K562 (cell line): ENCODE data around the gene MTA2. TPM values are rescaled to one million over a fixed set of nuclear protein-coding genes. Genes with fewer than 3 reads are reported as not detected.

Source experiments
- BCLAF1 ChIP-seq, 2 experiments: fragments of 450-650 bp in 1 of 2; IDR thresholded peaks; 2 replicates each; pipeline ENCODE4 v1.6.1; 2011 to 2017; ENCODE audit warnings: low read depth in 2 of 2, antibody characterized with exemption in 1 of 2, borderline replicate concordance in 1 of 2, low read length in 1 of 2, mild to moderate bottlenecking in 1 of 2, mixed read lengths in 1 of 2; ENCODE audit not compliant: control insufficient read depth in 1 of 2
- BCOR ChIP-seq: fragments of 450-650 bp; IDR thresholded peaks from 2 replicates; pipeline ENCODE4 v1.6.1; 2016
- CBX1 ChIP-seq: sonication (generic); IDR thresholded peaks from 2 replicates; pipeline ENCODE4 v1.6.1; 2016; ENCODE audit warnings: antibody characterized with exemption, low read depth, mild to moderate bottlenecking
- CC2D1A ChIP-seq: fragments of 450-650 bp; IDR thresholded peaks from 2 replicates; pipeline ENCODE4 v1.6.1; 2017; ENCODE audit warnings: mild to moderate bottlenecking
- ERF ChIP-seq: fragments of 450-650 bp; formaldehyde crosslinking; IDR thresholded peaks from 2 replicates; pipeline ENCODE4 v1.4.0; 2020; ENCODE audit warnings: mild to moderate bottlenecking, mixed read lengths
- EZH2 ChIP-seq: IDR thresholded peaks from 2 replicates; pipeline ENCODE4 v1.6.1; 2012; ENCODE audit warnings: low read depth, mild to moderate bottlenecking, inconsistent platforms, low read length, borderline replicate concordance
- FOXP1 ChIP-seq: sonication (generic); formaldehyde crosslinking; IDR thresholded peaks from 2 replicates; pipeline ENCODE4 v1.8.0; 2022; ENCODE audit warnings: mild to moderate bottlenecking, missing genetic modification reagents
- MBD1 ChIP-seq: fragments of 250-450 bp; sonication (Bioruptor Pico); IDR thresholded peaks from 2 replicates; pipeline ENCODE4 v1.8.0; 2022; ENCODE audit warnings: inconsistent platforms
- MCM5 ChIP-seq: fragments of 450-650 bp; IDR thresholded peaks from 2 replicates; pipeline ENCODE4 v1.6.1; 2016; ENCODE audit warnings: low read depth
- RBFOX2 ChIP-seq: fragments of 200-400 bp; formaldehyde crosslinking; IDR thresholded peaks from 2 replicates; pipeline ENCODE4 v1.6.1; 2017; ENCODE audit warnings: low read depth, mild to moderate bottlenecking, low read length, moderate library complexity
- YY1 ChIP-seq, 3 experiments: IDR thresholded peaks; 2 replicates each; pipeline ENCODE4 v1.6.1; 2011; ENCODE audit warnings: low read length in 2 of 3, mild to moderate bottlenecking in 2 of 3, moderate library complexity in 2 of 3, borderline replicate concordance in 1 of 3, control low read depth in 1 of 3, low read depth in 1 of 3; ENCODE audit not compliant: insufficient read depth in 3 of 3, insufficient replicate concordance in 2 of 3, control insufficient read depth in 1 of 3, insufficient read length in 1 of 3; ENCODE audit errors: extremely low read depth in 1 of 3
- ZNF444 ChIP-seq: fragments of 250-450 bp; sonication (Bioruptor Pico); IDR thresholded peaks from 2 replicates; pipeline ENCODE4 v1.4.0; 2020; ENCODE audit warnings: mild to moderate bottlenecking, moderate library complexity
- ZNF583 ChIP-seq: fragments of 250-450 bp; sonication (Bioruptor Pico); IDR thresholded peaks from 2 replicates; pipeline ENCODE4 v1.4.0; 2020
- ZNF592 ChIP-seq: fragments of 450-650 bp; IDR thresholded peaks from 2 replicates; pipeline ENCODE4 v1.6.1; 2017; ENCODE audit warnings: antibody characterized with exemption, mild to moderate bottlenecking
- ZNF740 ChIP-seq, 3 experiments: fragments of 200-800 bp in 1 of 3; sonication (Bioruptor generic) in 1 of 3; sonication (generic) in 1 of 3; formaldehyde crosslinking in 1 of 3; IDR thresholded peaks; 2 replicates each; pipeline versions ENCODE4 v1.6.1 to v1.8.0; 2016 to 2022; ENCODE audit warnings: mild to moderate bottlenecking in 2 of 3, missing compliant biosample characterization in 2 of 3, missing genetic modification characterization in 2 of 3, missing genetic modification reagents in 1 of 3
- polyA plus RNA-seq, 8 experiments: library from polyadenylated mRNA; depleted of rRNA in 4 of 8; stranded (reverse) in 5 of 8; unstranded in 3 of 8; fragments of >200 nt; fragmentation: Nextera tagmentation in 2 of 8; fragmentation: Illumina TruSeq in 1 of 8; extraction: Ambion mirVana in 2 of 8; extraction: Trizol in 1 of 8; gene quantifications; 2 replicates each; pipeline versions ENCODE4 v1.2.1 to v1.2.3, GENCODE V29; 2011 to 2014; ENCODE audit warnings: inconsistent platforms in 1 of 8, missing spikeins in 1 of 8
- total RNA-seq, 7 experiments: library from RNA; depleted of rRNA in 6 of 7; stranded (reverse); fragments of >200 nt in 6 of 7; fragmentation: Illumina TruSeq in 2 of 7; extraction: Trizol in 2 of 7; gene quantifications; 2 replicates each; pipeline versions ENCODE4 v1.2.1 to v1.2.3, GENCODE V29; 2011 to 2021; ENCODE audit warnings: low replicate concordance in 1 of 7

The MTA2 gene
- total and polyA plus RNA-seq, 9 of the 15 experiments (the other 6 are each of a cell fraction or from before 2014, with no cell fraction given) = 6.2 to 220 (median 172) TPM

GRCh38 chr11:62602141-62603071 is 741 bp upstream of the MTA2 start (continued):
- TF ChIP-seq ZNF592 = peak; percentile 85
- TF ChIP-seq MBD1 (CRISPR knock-in tag) = no peak
- no peak for TF ChIP-seq MCM5
- TF ChIP-seq EZH2 = no peak
- no peak for TF ChIP-seq CC2D1A
- peak; percentile 64; the same call in 1 of the 2 replicates for TF ChIP-seq FOXP1 (CRISPR knock-in tag)
- TF ChIP-seq BCLAF1 (IDR thresholded peaks at IDR 0.05; ENCODE audit: borderline replicate concordance in 1 of 2, control insufficient read depth in 1 of 2, low read depth in 2 of 2, low read length in 1 of 2) = no peak
- no peak for TF ChIP-seq YY1 (IDR thresholded peaks at IDR 0.05; ENCODE audit: borderline replicate concordance in 1 of 3, control insufficient read depth in 1 of 3, extremely low read depth in 1 of 3, insufficient read depth in 3 of 3, insufficient read length in 1 of 3, insufficient replicate concordance in 2 of 3, low read depth in 1 of 3, low read length in 2 of 3)
- no peak for TF ChIP-seq CBX1
- no peak for TF ChIP-seq ZNF583
- peak; percentile 34; the same call in 1 of the 2 replicates for TF ChIP-seq BCOR
- no peak for TF ChIP-seq ZNF444
- peak; percentile 53; the same call in 1 of the 2 replicates for TF ChIP-seq ERF (CRISPR knock-in tag)
- TF ChIP-seq RBFOX2 = peak; percentile 52
- TF ChIP-seq ZNF740 (CRISPR knock-in tag; IDR thresholded peaks at IDR 0.05) = peak; percentile 45; the same call in 1 of the 2 replicates
- TF ChIP-seq ZNF740 (tag; IDR thresholded peaks at IDR 0.05) = no peak
